GM18858 (cell line): ENCODE measurements around the gene SLC16A8.
"Not testable (repeated sequence)": the region's sequence is repeated elsewhere in the genome, so short reads cannot be mapped to it uniquely, and the experiment has no call there.

Experiments used
- ATAC-seq: cut with Tn5 transposase; IDR thresholded peaks from one replicate; pipeline ENCODE4 v1.9.1; 2021; ENCODE audit not compliant: unreplicated experiment

The SLC16A8 gene

GRCh38 chr22:38086942-38087341, 3.0 kb upstream of the SLC16A8 start:
- no peak for ATAC-seq

- no peak for ATAC-seq
Observed at GRCh38 chr22:38086001-38086845, 2.2 kb upstream of the SLC16A8 start.

- ATAC-seq: no peak
Observed at GRCh38 chr22:38085501-38085900, 1.5 kb upstream of the SLC16A8 start.

GRCh38 chr22:38085056-38085455, 1.1 kb upstream of the SLC16A8 start:
- ATAC-seq: no peak

- no peak for ATAC-seq
Observed at GRCh38 chr22:38082986-38083710, 836 bp downstream of the SLC16A8 start.

GRCh38 chr22:38081941-38082828, 1.8 kb downstream of the SLC16A8 start:
- ATAC-seq: no peak

- ATAC-seq: no peak
Observed at GRCh38 chr22:38081636-38081940, 2.4 kb downstream of the SLC16A8 start.

GRCh38 chr22:38080850-38081635, 2.9 kb downstream of the SLC16A8 start:
- no peak for ATAC-seq

- no peak for ATAC-seq
Observed at GRCh38 chr22:38080474-38080849, 3.5 kb downstream of the SLC16A8 start.

GRCh38 chr22:38079804-38080203, 4.2 kb downstream of the SLC16A8 start:
- ATAC-seq: no peak

GRCh38 chr22:38079208-38079607, 4.8 kb downstream of the SLC16A8 start:
- not testable (repeated sequence) for ATAC-seq

GRCh38 chr22:38078046-38078840, 5.7 kb downstream of the SLC16A8 start:
- ATAC-seq: no peak

- ATAC-seq: no peak
Observed at GRCh38 chr22:38077595-38077994, 6.4 kb downstream of the SLC16A8 start.

GRCh38 chr22:38077096-38077495, 6.9 kb downstream of the SLC16A8 start:
- ATAC-seq: no peak

- ATAC-seq: no peak
Observed at GRCh38 chr22:38075961-38076360, 8.0 kb downstream of the SLC16A8 start.

GRCh38 chr22:38075105-38075825, 8.7 kb downstream of the SLC16A8 start:
- no peak for ATAC-seq

- no peak for ATAC-seq
Observed at GRCh38 chr22:38074181-38075104, 9.5 kb downstream of the SLC16A8 start.
